Liver (tissue), 9 donors: Measurements from ENCODE around the gene FOXK1. TPM values are rescaled to one million over a fixed set of nuclear protein-coding genes. Genes with fewer than 3 reads are reported as not detected.

ENCODE experiments used
- DNase-seq: peaks from one replicate; pipeline ENCODE4 v3.0.0-alpha.2; 2017; ENCODE audit warnings: low spot score
- H3K27ac ChIP-seq, 2 donors: one replicate each; pipeline ENCODE4 v1.7.0; 2013; ENCODE audit warnings: inconsistent platforms in 2 of 2, low read length in 2 of 2, control low read depth in 1 of 2, low read depth in 1 of 2, mild to moderate bottlenecking in 1 of 2
- H3K27me3 ChIP-seq, 4 donors: one replicate each; pipeline versions ENCODE4 v1.6.1 to v1.7.0; 2013; ENCODE audit warnings: low read length in 3 of 4, inconsistent platforms in 1 of 4, mild to moderate bottlenecking in 1 of 4, moderate library complexity in 1 of 4; ENCODE audit not compliant: control insufficient read depth in 4 of 4, insufficient read depth in 4 of 4
- H3K36me3 ChIP-seq, 4 donors: one replicate each; pipeline versions ENCODE4 v1.6.1 to v1.7.0; 2013; ENCODE audit warnings: low read length in 3 of 4, mild to moderate bottlenecking in 3 of 4, low read depth in 1 of 4, moderate library complexity in 1 of 4; ENCODE audit not compliant: control insufficient read depth in 4 of 4, insufficient read depth in 3 of 4
- H3K4me1 ChIP-seq, 4 donors: one replicate each; pipeline versions ENCODE4 v1.6.1 to v1.7.0; 2013; ENCODE audit warnings: low read length in 3 of 4, mild to moderate bottlenecking in 3 of 4, moderate library complexity in 1 of 4; ENCODE audit not compliant: control insufficient read depth in 4 of 4, insufficient read depth in 4 of 4
- H3K4me3 ChIP-seq, 3 donors: one replicate each; pipeline versions ENCODE4 v1.6.1 to v1.7.0; 2013; ENCODE audit warnings: low read length in 3 of 3, control low read depth in 1 of 3, low read depth in 1 of 3, mild to moderate bottlenecking in 1 of 3
- H3K9ac ChIP-seq, 2 donors: one replicate each; pipeline ENCODE4 v1.7.0; 2013; ENCODE audit warnings: low read length in 2 of 2, mild to moderate bottlenecking in 2 of 2, moderate library complexity in 2 of 2, control low read depth in 1 of 2, low read depth in 1 of 2
- H3K9me3 ChIP-seq, 4 donors: one replicate each; pipeline versions ENCODE4 v1.6.1 to v1.7.0; 2013; ENCODE audit warnings: low read length in 3 of 4; ENCODE audit not compliant: control insufficient read depth in 4 of 4
- ATF3 ChIP-seq: IDR thresholded peaks from 2 replicates; pipeline ENCODE4 v1.6.1; 2016; ENCODE audit warnings: antibody characterized with exemption
- CTCF ChIP-seq: fragments of 150-350 bp; IDR thresholded peaks from 2 replicates; pipeline ENCODE4 v1.5.1; 2017; ENCODE audit warnings: improper control_type of control experiment, low read depth, low read length; ENCODE audit not compliant: missing input control
- EGR1 ChIP-seq, 2 donors: IDR thresholded peaks; 2 replicates each; pipeline ENCODE4 v1.6.1; 2016 to 2018; ENCODE audit warnings: antibody characterized with exemption in 2 of 2, low read depth in 2 of 2
- FOXA1 ChIP-seq: IDR thresholded peaks from 2 replicates; pipeline ENCODE4 v1.6.1; 2016; ENCODE audit warnings: antibody characterized with exemption
- FOXA2 ChIP-seq: IDR thresholded peaks from 2 replicates; pipeline ENCODE4 v1.6.1; 2016; ENCODE audit warnings: antibody characterized with exemption
- GABPA ChIP-seq, 2 donors: IDR thresholded peaks in 1 of 2; conservative IDR thresholded peaks in 1 of 2; 2 replicates each; pipeline ENCODE4 v1.6.1; 2016; ENCODE audit warnings: antibody characterized with exemption in 2 of 2, mild to moderate bottlenecking in 1 of 2, moderate library complexity in 1 of 2
- HNF4A ChIP-seq, 2 donors: conservative IDR thresholded peaks; 2 replicates each; pipeline ENCODE4 v1.6.1; 2016; ENCODE audit warnings: antibody characterized with exemption in 2 of 2, mild to moderate bottlenecking in 2 of 2
- HNF4G ChIP-seq: IDR thresholded peaks from 2 replicates; pipeline ENCODE4 v1.6.1; 2016; ENCODE audit warnings: antibody characterized with exemption
- JUND ChIP-seq, 2 donors: IDR thresholded peaks; 2 replicates each; pipeline ENCODE4 v1.6.1; 2016; ENCODE audit warnings: antibody characterized with exemption in 2 of 2
- MAX ChIP-seq: IDR thresholded peaks from 2 replicates; pipeline ENCODE4 v1.6.1; 2016; ENCODE audit warnings: antibody characterized with exemption
- NR2F2 ChIP-seq: IDR thresholded peaks from 2 replicates; pipeline ENCODE4 v1.6.1; 2016; ENCODE audit warnings: antibody characterized with exemption
- RAD21 ChIP-seq, 2 donors: IDR thresholded peaks; 2 replicates each; pipeline ENCODE4 v1.6.1; 2016; ENCODE audit warnings: antibody characterized with exemption in 2 of 2, mild to moderate bottlenecking in 2 of 2
- REST ChIP-seq: IDR thresholded peaks from 2 replicates; pipeline ENCODE4 v1.6.1; 2016; ENCODE audit warnings: antibody characterized with exemption, mild to moderate bottlenecking
- RXRA ChIP-seq, 2 donors: IDR thresholded peaks; 2 replicates each; pipeline ENCODE4 v1.6.1; 2017 to 2018; ENCODE audit warnings: antibody characterized with exemption in 2 of 2, mild to moderate bottlenecking in 1 of 2
- SP1 ChIP-seq: IDR thresholded peaks from 2 replicates; pipeline ENCODE4 v1.6.1; 2018; ENCODE audit warnings: antibody characterized with exemption, mild to moderate bottlenecking
- TAF1 ChIP-seq: conservative IDR thresholded peaks from 2 replicates; pipeline ENCODE4 v1.6.1; 2016; ENCODE audit warnings: antibody characterized with exemption, mild to moderate bottlenecking
- YY1 ChIP-seq: IDR thresholded peaks from 2 replicates; pipeline ENCODE4 v1.6.1; 2016; ENCODE audit warnings: antibody characterized with exemption, mild to moderate bottlenecking
- ZBTB33 ChIP-seq: IDR thresholded peaks from 2 replicates; pipeline ENCODE4 v1.6.1; 2016; ENCODE audit warnings: antibody characterized with exemption
- WGBS: extraction: QIAGEN DNeasy Blood & Tissue Kit; methylation state at CpG from one replicate; pipeline ENCODE4 v1.1.7; 2013; 5-methylcytosine and 5-hydroxymethylcytosine counted together
- polyA plus RNA-seq, 2 donors: library from polyadenylated mRNA; stranded (reverse) in 1 of 2; unstranded in 1 of 2; fragments of 200-250 nt in 1 of 2; fragments of >200 nt in 1 of 2; fragmentation: Nextera tagmentation in 1 of 2; extraction: Ambion mirVana in 1 of 2; gene quantifications; one replicate each; pipeline versions ENCODE4 v1.2.1 to v1.2.3, GENCODE V29; 2013 to 2015
- total RNA-seq, 2 donors: library from RNA; depleted of rRNA; stranded (reverse); fragments of >200 nt; gene quantifications; one replicate each; pipeline ENCODE4 v1.2.3, GENCODE V29; 2014
- donor health status: healthy.
- donor health status: healthy.
- donor health status: healthy.
- donor health status: healthy.
- donor health status: healthy.

FOXK1 gene
- total and polyA plus RNA-seq, 4 donors: 1.2 to 8.5 (median 4.4) TPM

- no peak overlapping the region for H3K4me3 ChIP-seq
- peaks cover 5 to 23% (median 9%) of the 10 kb centered on the region in 4 donors for H3K4me1 ChIP-seq
- H3K36me3 ChIP-seq: peaks cover 0 to 9% (median 2%) of the 10 kb centered on the region in 4 donors
Observed at GRCh38 chr7:4720225-4720624, 38.1 kb downstream of the FOXK1 start.

More at GRCh38 chr7:4720225-4720624, 38.1 kb downstream of the FOXK1 start:
- DNase-seq: no peak
- Histone ChIP-seq H3K9ac (no peak overlapping the region), H3K9me3 (no peaks in the 10 kb centered on the region), H3K27ac (no peak overlapping the region), H3K27me3 (no peaks in the 10 kb centered on the region)
- WGBS: 94% methylated on average over 3 of the region's 3 CpGs
- no peak for TF ChIP-seq TAF1
- no peak for TF ChIP-seq ZBTB33
- no peak for TF ChIP-seq NR2F2
- no peak for TF ChIP-seq CTCF
- no peak for TF ChIP-seq HNF4A (conservative IDR thresholded peaks at IDR 0.05)
- TF ChIP-seq RXRA (IDR thresholded peaks at IDR 0.05): no peak
- no peak for TF ChIP-seq HNF4G
- no peak for TF ChIP-seq EGR1 (IDR thresholded peaks at IDR 0.05; ENCODE audit: low read depth in 2 of 2)
- TF ChIP-seq FOXA2: no peak
- TF ChIP-seq JUND (IDR thresholded peaks at IDR 0.05): no peak
- TF ChIP-seq GABPA (IDR thresholded peaks at IDR 0.05 in 1 of 2, conservative IDR thresholded peaks at IDR 0.05 in 1 of 2): no peak
- no peak for TF ChIP-seq YY1
- no peak for TF ChIP-seq MAX
- no peak for TF ChIP-seq REST
- TF ChIP-seq ATF3: no peak
- no peak for TF ChIP-seq RAD21 (IDR thresholded peaks at IDR 0.05)
- TF ChIP-seq FOXA1: no peak
- TF ChIP-seq SP1: no peak
